HL-60 (cell line): ENCODE results near the gene SOX6.

ENCODE experiments used
- CTCF ChIP-seq: IDR thresholded peaks from one replicate; pipeline ENCODE4 v1.5.1; 2011; ENCODE audit warnings: low read length, control low read depth, inconsistent platforms; ENCODE audit not compliant: insufficient read depth
- GABPA ChIP-seq: IDR thresholded peaks from 2 replicates; pipeline ENCODE4 v1.6.1; 2012; ENCODE audit warnings: low read depth
- POLR2AphosphoS5 ChIP-seq: IDR thresholded peaks from 2 replicates; pipeline ENCODE4 v1.6.1; 2012; ENCODE audit warnings: low read depth
- SPI1 ChIP-seq: IDR thresholded peaks from 2 replicates; pipeline ENCODE4 v1.6.1; 2012; ENCODE audit warnings: low read depth, mild to moderate bottlenecking, borderline replicate concordance
- TF ChIP-seq, protein P1 (sequence below): IDR thresholded peaks from 2 replicates; pipeline ENCODE4 v1.6.1; 2012; ENCODE audit warnings: low read depth; ENCODE audit not compliant: insufficient replicate concordance

GRCh38 chr11:16356057-16356760 lies at the start of gene SOX6:
- TF ChIP-seq CTCF (no peak), POLR2AphosphoS5 (no peak), GABPA (no peak), SPI1 (no peak)
- TF ChIP-seq, protein P1, sequence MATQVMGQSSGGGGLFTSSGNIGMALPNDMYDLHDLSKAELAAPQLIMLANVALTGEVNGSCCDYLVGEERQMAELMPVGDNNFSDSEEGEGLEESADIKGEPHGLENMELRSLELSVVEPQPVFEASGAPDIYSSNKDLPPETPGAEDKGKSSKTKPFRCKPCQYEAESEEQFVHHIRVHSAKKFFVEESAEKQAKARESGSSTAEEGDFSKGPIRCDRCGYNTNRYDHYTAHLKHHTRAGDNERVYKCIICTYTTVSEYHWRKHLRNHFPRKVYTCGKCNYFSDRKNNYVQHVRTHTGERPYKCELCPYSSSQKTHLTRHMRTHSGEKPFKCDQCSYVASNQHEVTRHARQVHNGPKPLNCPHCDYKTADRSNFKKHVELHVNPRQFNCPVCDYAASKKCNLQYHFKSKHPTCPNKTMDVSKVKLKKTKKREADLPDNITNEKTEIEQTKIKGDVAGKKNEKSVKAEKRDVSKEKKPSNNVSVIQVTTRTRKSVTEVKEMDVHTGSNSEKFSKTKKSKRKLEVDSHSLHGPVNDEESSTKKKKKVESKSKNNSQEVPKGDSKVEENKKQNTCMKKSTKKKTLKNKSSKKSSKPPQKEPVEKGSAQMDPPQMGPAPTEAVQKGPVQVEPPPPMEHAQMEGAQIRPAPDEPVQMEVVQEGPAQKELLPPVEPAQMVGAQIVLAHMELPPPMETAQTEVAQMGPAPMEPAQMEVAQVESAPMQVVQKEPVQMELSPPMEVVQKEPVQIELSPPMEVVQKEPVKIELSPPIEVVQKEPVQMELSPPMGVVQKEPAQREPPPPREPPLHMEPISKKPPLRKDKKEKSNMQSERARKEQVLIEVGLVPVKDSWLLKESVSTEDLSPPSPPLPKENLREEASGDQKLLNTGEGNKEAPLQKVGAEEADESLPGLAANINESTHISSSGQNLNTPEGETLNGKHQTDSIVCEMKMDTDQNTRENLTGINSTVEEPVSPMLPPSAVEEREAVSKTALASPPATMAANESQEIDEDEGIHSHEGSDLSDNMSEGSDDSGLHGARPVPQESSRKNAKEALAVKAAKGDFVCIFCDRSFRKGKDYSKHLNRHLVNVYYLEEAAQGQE: no peak
